Measurements from ENCODE around the gene GABRG3. TPM values are rescaled to one million over a fixed set of nuclear protein-coding genes. Genes with fewer than 3 reads are reported as not detected.

GABRG3 gene
- total RNA-seq, 2 experiments from 2014 or later: not detected

DNA sequence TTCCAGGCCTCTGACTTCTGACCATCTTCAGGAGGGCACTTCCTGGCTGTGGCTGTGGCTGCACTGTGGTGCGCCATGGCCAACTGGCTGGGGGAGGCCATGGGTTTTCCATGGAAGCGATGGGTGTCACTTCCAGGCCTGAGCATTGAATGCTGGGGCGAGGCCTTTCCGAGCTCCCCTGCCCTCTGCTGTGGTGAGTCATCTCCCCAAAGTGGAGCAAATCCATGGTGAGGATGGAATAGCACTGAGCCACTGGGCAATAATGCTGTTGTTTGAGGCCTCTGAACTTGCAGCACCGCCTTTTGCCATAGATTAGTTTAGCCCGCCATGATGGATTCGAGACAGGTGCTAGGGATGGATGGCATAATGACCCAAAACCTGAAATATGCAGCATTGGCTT, 155.5 kb downstream of the GABRG3 start:
- H3K27ac ChIP-seq (ENCODE audit: low read depth in 1 of 2, low read length in 2 of 2): no peak overlapping the region
- Mint-ChIP-seq H3K36me3 (ENCODE audit: low read depth) (no peaks in the 10 kb centered on the region), H3K27me3 (no peaks in the 10 kb centered on the region), H3K4me3 (no peak overlapping the region), H3K9me3 (peaks cover 14% of the 10 kb centered on the region), H3K27ac (no peak overlapping the region), H3K4me1 (ENCODE audit: low read depth) (no peaks in the 10 kb centered on the region)
- POLR2A ChIA-PET: no interaction called here
- H3K4me3 ChIP-seq (ENCODE audit: low read length): no peak overlapping the region
- no peaks in the 10 kb centered on the region for H3K36me3 ChIP-seq (ENCODE audit: insufficient read depth, low read length)
- H3K4me1 ChIP-seq (ENCODE audit: insufficient read depth, low read length): no peaks in the 10 kb centered on the region
- intact Hi-C loops (cut with DNase I, micrococcal nuclease): no loop called here
- CTCF ChIA-PET: no interaction called here
- DNase-seq (no peak), ATAC-seq (ENCODE audit: poor library complexity) (no peak)
- H3K27me3 ChIP-seq (ENCODE audit: control insufficient read depth in 1 of 2, insufficient read depth in 2 of 2, low read length in 2 of 2): no peaks in the 10 kb centered on the region
- H3K9me3 ChIP-seq (ENCODE audit: control insufficient read depth in 1 of 2, insufficient read depth in 1 of 2, low read length in 2 of 2): peaks cover 0 to 17% of the 10 kb centered on the region in 2 experiments
- TF ChIP-seq, protein P1, sequence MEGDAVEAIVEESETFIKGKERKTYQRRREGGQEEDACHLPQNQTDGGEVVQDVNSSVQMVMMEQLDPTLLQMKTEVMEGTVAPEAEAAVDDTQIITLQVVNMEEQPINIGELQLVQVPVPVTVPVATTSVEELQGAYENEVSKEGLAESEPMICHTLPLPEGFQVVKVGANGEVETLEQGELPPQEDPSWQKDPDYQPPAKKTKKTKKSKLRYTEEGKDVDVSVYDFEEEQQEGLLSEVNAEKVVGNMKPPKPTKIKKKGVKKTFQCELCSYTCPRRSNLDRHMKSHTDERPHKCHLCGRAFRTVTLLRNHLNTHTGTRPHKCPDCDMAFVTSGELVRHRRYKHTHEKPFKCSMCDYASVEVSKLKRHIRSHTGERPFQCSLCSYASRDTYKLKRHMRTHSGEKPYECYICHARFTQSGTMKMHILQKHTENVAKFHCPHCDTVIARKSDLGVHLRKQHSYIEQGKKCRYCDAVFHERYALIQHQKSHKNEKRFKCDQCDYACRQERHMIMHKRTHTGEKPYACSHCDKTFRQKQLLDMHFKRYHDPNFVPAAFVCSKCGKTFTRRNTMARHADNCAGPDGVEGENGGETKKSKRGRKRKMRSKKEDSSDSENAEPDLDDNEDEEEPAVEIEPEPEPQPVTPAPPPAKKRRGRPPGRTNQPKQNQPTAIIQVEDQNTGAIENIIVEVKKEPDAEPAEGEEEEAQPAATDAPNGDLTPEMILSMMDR (IDR thresholded peaks at IDR 0.05): no peak

DNA sequence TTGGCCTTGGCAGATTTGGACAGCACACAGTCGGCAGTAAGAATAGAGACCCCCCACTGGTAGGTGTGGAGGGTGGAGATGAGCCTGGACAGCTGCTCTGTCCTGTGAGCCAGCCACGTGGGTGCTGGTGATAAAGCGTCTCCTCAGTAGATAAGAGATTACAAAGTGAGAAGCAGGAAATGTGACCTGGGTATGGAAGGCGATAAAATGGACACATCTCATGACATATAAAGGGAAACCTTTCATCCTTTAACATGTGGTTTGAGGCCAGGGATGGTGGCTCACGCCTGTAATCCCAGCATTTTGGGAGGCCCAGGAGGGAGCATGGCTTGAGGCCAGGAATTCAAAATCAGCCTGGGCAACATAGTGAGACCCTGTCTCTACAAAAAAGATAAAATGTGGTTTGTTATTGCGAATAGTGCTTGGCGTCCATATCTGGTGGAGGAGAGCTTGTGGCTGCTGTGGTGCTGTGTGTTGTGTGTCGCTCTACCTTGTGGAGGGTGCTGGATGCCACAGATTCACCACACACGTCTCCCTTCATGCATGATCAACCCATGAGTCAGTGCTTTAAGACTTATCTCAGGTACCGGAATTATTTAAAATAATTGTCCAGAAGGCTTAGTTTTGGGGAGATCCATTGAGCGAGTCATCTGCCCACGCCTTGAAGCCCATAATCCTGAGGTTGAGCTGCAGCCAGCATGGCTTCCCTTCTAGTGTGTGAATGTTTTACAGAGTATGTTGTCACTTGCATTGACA, 157.0 kb downstream of the GABRG3 start:
- no peaks in the 10 kb centered on the region for H3K36me3 Mint-ChIP-seq (ENCODE audit: low read depth)
- ChIA-PET CTCF (no interaction called here), POLR2A (no interaction called here)
- Histone ChIP-seq H3K27me3 (ENCODE audit: control insufficient read depth in 1 of 2, insufficient read depth in 2 of 2, low read length in 2 of 2) (no peaks in the 10 kb centered on the region), H3K27ac (ENCODE audit: low read depth in 1 of 2, low read length in 2 of 2) (no peak overlapping the region), H3K9me3 (ENCODE audit: control insufficient read depth in 1 of 2, insufficient read depth in 1 of 2, low read length in 2 of 2) (peaks cover 0 to 14% of the 10 kb centered on the region in 2 experiments), H3K4me1 (ENCODE audit: insufficient read depth, low read length) (no peaks in the 10 kb centered on the region), H3K4me3 (ENCODE audit: low read length) (no peak overlapping the region), H3K36me3 (ENCODE audit: insufficient read depth, low read length) (no peaks in the 10 kb centered on the region)
- ATAC-seq (ENCODE audit: poor library complexity) (no peak), DNase-seq (no peak)
- H3K9me3 Mint-ChIP-seq: peaks cover 10% of the 10 kb centered on the region
- TF ChIP-seq, protein P1 (IDR thresholded peaks at IDR 0.05): no peak
- no peaks in the 10 kb centered on the region for H3K4me1 Mint-ChIP-seq (ENCODE audit: low read depth)
- intact Hi-C loops (cut with DNase I, micrococcal nuclease): no loop called here
- H3K27me3 Mint-ChIP-seq: no peaks in the 10 kb centered on the region
- no peak overlapping the region for H3K27ac Mint-ChIP-seq
- H3K4me3 Mint-ChIP-seq: no peak overlapping the region

DNA sequence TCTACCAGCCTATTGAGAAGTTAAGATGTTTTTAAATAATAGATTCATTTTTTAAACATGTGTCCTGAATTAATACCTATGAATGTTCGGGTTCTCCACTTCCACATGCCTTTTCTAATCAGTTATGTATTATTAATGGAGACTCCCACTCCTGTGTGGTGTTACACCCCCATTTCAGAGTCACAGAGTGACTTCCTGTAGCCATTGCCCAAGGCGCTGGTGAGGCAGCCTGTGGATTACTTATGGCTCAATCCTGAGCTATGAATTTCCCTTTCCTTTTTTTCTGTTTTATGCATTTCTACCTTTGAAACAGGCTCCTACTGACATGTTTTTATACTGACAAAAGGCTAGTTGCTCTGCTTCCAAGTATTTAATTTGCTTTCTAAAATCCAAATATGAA, 162.3 kb downstream of the GABRG3 start:
- intact Hi-C loops (cut with DNase I, micrococcal nuclease): no loop called here

More for the DNA sequence above, 162.3 kb downstream of the GABRG3 start:
- no peaks in the 10 kb centered on the region for H3K4me1 Mint-ChIP-seq (ENCODE audit: low read depth)
- peaks cover 0 to 5% of the 10 kb centered on the region in 2 experiments for H3K9me3 ChIP-seq (ENCODE audit: control insufficient read depth in 1 of 2, insufficient read depth in 1 of 2, low read length in 2 of 2)
- H3K9me3 Mint-ChIP-seq: peaks cover 9% of the 10 kb centered on the region
- H3K27me3 ChIP-seq (ENCODE audit: control insufficient read depth in 1 of 2, insufficient read depth in 2 of 2, low read length in 2 of 2): no peaks in the 10 kb centered on the region
- ChIA-PET POLR2A (no interaction called here), CTCF (no interaction called here)
- H3K4me3 Mint-ChIP-seq: no peak overlapping the region
- H3K36me3 ChIP-seq (ENCODE audit: insufficient read depth, low read length): no peaks in the 10 kb centered on the region
- no peaks in the 10 kb centered on the region for H3K4me1 ChIP-seq (ENCODE audit: insufficient read depth, low read length)
- TF ChIP-seq, protein P1 (IDR thresholded peaks at IDR 0.05): no peak
- no peak for DNase-seq
- H3K27ac ChIP-seq (ENCODE audit: low read depth in 1 of 2, low read length in 2 of 2): no peak overlapping the region
- no peaks in the 10 kb centered on the region for H3K36me3 Mint-ChIP-seq (ENCODE audit: low read depth)
- no peak overlapping the region for H3K4me3 ChIP-seq (ENCODE audit: low read length)
- no peak overlapping the region for H3K27ac Mint-ChIP-seq
- H3K27me3 Mint-ChIP-seq: no peaks in the 10 kb centered on the region
- ATAC-seq (ENCODE audit: poor library complexity): no peak

Data from CD4-positive, alpha-beta T cell (primary cell).